Measurements from ENCODE around the gene ATP6AP1.

GRCh38 chrX:154473683-154474082, 45.2 kb downstream of the ATP6AP1 start:
- TF ChIP-seq, protein P1, sequence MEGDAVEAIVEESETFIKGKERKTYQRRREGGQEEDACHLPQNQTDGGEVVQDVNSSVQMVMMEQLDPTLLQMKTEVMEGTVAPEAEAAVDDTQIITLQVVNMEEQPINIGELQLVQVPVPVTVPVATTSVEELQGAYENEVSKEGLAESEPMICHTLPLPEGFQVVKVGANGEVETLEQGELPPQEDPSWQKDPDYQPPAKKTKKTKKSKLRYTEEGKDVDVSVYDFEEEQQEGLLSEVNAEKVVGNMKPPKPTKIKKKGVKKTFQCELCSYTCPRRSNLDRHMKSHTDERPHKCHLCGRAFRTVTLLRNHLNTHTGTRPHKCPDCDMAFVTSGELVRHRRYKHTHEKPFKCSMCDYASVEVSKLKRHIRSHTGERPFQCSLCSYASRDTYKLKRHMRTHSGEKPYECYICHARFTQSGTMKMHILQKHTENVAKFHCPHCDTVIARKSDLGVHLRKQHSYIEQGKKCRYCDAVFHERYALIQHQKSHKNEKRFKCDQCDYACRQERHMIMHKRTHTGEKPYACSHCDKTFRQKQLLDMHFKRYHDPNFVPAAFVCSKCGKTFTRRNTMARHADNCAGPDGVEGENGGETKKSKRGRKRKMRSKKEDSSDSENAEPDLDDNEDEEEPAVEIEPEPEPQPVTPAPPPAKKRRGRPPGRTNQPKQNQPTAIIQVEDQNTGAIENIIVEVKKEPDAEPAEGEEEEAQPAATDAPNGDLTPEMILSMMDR (IDR thresholded peaks at IDR 0.05): no peak
- TF ChIP-seq EP300 (IDR thresholded peaks at IDR 0.05) (no peak), POLR2A (IDR thresholded peaks at IDR 0.05) (no peak)

All from gastroesophageal sphincter (tissue), 3 donors.